Measurements from ENCODE around the gene GUK1.
"Not testable (repeated sequence)": the region's sequence is repeated elsewhere in the genome, so short reads cannot be mapped to it uniquely, and the experiment has no call there.

GUK1 gene

GRCh38 chr1:228168563-228169270 lies 28.6 kb downstream of the GUK1 start:
- H3K4me3 ChIP-seq (ENCODE audit: low read length in 2 of 2): no peak overlapping the region
- peaks cover 0 to 2% of the 10 kb centered on the region in 2 donors for H3K36me3 ChIP-seq (ENCODE audit: control insufficient read depth in 2 of 2, insufficient read depth in 2 of 2, low read length in 2 of 2)
- no peaks in the 10 kb centered on the region for H3K27me3 ChIP-seq (ENCODE audit: control insufficient read depth in 2 of 2, insufficient read depth in 2 of 2, low read length in 2 of 2)
- no peaks in the 10 kb centered on the region for H3K9me3 ChIP-seq (ENCODE audit: control insufficient read depth in 2 of 2, low read length in 2 of 2)
- no peak overlapping the region for H3K27ac ChIP-seq (ENCODE audit: low read depth in 2 of 2, low read length in 2 of 2)
- H3K9ac ChIP-seq (ENCODE audit: low read depth in 1 of 2, low read length in 2 of 2): no peak overlapping the region
- H3K4me1 ChIP-seq (ENCODE audit: control insufficient read depth in 2 of 2, insufficient read depth in 2 of 2, low read length in 2 of 2): peaks cover 8 to 12% of the 10 kb centered on the region in 2 donors

GRCh38 chr1:228169345-228169744 lies 29.3 kb downstream of the GUK1 start:
- Histone ChIP-seq H3K27ac (ENCODE audit: low read depth in 2 of 2, low read length in 2 of 2) (no peak overlapping the region), H3K9me3 (ENCODE audit: control insufficient read depth in 2 of 2, low read length in 2 of 2) (no peaks in the 10 kb centered on the region), H3K4me1 (ENCODE audit: control insufficient read depth in 2 of 2, insufficient read depth in 2 of 2, low read length in 2 of 2) (peaks cover 8 to 12% of the 10 kb centered on the region in 2 donors), H3K27me3 (ENCODE audit: control insufficient read depth in 2 of 2, insufficient read depth in 2 of 2, low read length in 2 of 2) (no peaks in the 10 kb centered on the region), H3K36me3 (ENCODE audit: control insufficient read depth in 2 of 2, insufficient read depth in 2 of 2, low read length in 2 of 2) (peaks cover 0 to 2% of the 10 kb centered on the region in 2 donors), H3K4me3 (ENCODE audit: low read length in 2 of 2) (no peak overlapping the region), H3K9ac (ENCODE audit: low read depth in 1 of 2, low read length in 2 of 2) (no peak overlapping the region)

- Histone ChIP-seq H3K9ac (ENCODE audit: low read depth in 1 of 2, low read length in 2 of 2) (no peak overlapping the region), H3K36me3 (ENCODE audit: control insufficient read depth in 2 of 2, insufficient read depth in 2 of 2, low read length in 2 of 2) (peaks cover 2 to 4% of the 10 kb centered on the region in 2 donors), H3K4me1 (ENCODE audit: control insufficient read depth in 2 of 2, insufficient read depth in 2 of 2, low read length in 2 of 2) (peaks cover 7 to 8% of the 10 kb centered on the region in 2 donors), H3K4me3 (ENCODE audit: low read length in 2 of 2) (no peak overlapping the region), H3K9me3 (ENCODE audit: control insufficient read depth in 2 of 2, low read length in 2 of 2) (no peaks in the 10 kb centered on the region), H3K27me3 (ENCODE audit: control insufficient read depth in 2 of 2, insufficient read depth in 2 of 2, low read length in 2 of 2) (no peaks in the 10 kb centered on the region), H3K27ac (ENCODE audit: low read depth in 2 of 2, low read length in 2 of 2) (no peak overlapping the region)
Measured at GRCh38 chr1:228170666-228171065, 30.6 kb downstream of the GUK1 start.

- no peaks in the 10 kb centered on the region for H3K9me3 ChIP-seq (ENCODE audit: control insufficient read depth in 2 of 2, low read length in 2 of 2)
- no peak overlapping the region for H3K4me3 ChIP-seq (ENCODE audit: low read length in 2 of 2)
- no peak overlapping the region for H3K27ac ChIP-seq (ENCODE audit: low read depth in 2 of 2, low read length in 2 of 2)
- H3K9ac ChIP-seq (ENCODE audit: low read depth in 1 of 2, low read length in 2 of 2): no peak overlapping the region
- H3K4me1 ChIP-seq (ENCODE audit: control insufficient read depth in 2 of 2, insufficient read depth in 2 of 2, low read length in 2 of 2): peaks cover 6% of the 10 kb centered on the region in 2 donors
- H3K27me3 ChIP-seq (ENCODE audit: control insufficient read depth in 2 of 2, insufficient read depth in 2 of 2, low read length in 2 of 2): no peaks in the 10 kb centered on the region
- peaks cover 2 to 4% of the 10 kb centered on the region in 2 donors for H3K36me3 ChIP-seq (ENCODE audit: control insufficient read depth in 2 of 2, insufficient read depth in 2 of 2, low read length in 2 of 2)
Measured at GRCh38 chr1:228171221-228171891, 31.3 kb downstream of the GUK1 start.

GRCh38 chr1:228172591-228173527 lies 32.8 kb downstream of the GUK1 start:
- Histone ChIP-seq H3K27me3 (ENCODE audit: control insufficient read depth in 2 of 2, insufficient read depth in 2 of 2, low read length in 2 of 2) (no peaks in the 10 kb centered on the region), H3K9me3 (ENCODE audit: control insufficient read depth in 2 of 2, low read length in 2 of 2) (no peaks in the 10 kb centered on the region), H3K4me1 (ENCODE audit: control insufficient read depth in 2 of 2, insufficient read depth in 2 of 2, low read length in 2 of 2) (no peaks in the 10 kb centered on the region), H3K4me3 (ENCODE audit: low read length in 2 of 2) (no peak overlapping the region), H3K9ac (ENCODE audit: low read depth in 1 of 2, low read length in 2 of 2) (no peak overlapping the region), H3K36me3 (ENCODE audit: control insufficient read depth in 2 of 2, insufficient read depth in 2 of 2, low read length in 2 of 2) (peaks cover 2 to 4% of the 10 kb centered on the region in 2 donors), H3K27ac (ENCODE audit: low read depth in 2 of 2, low read length in 2 of 2) (no peak overlapping the region)

- H3K4me1 ChIP-seq (ENCODE audit: control insufficient read depth in 2 of 2, insufficient read depth in 2 of 2, low read length in 2 of 2); H3K4me3 ChIP-seq (ENCODE audit: low read length in 2 of 2); H3K27ac ChIP-seq (ENCODE audit: low read depth in 2 of 2, low read length in 2 of 2); H3K27me3 ChIP-seq (ENCODE audit: control insufficient read depth in 2 of 2, insufficient read depth in 2 of 2, low read length in 2 of 2); H3K9me3 ChIP-seq (ENCODE audit: control insufficient read depth in 2 of 2, low read length in 2 of 2); H3K36me3 ChIP-seq (ENCODE audit: control insufficient read depth in 2 of 2, insufficient read depth in 2 of 2, low read length in 2 of 2); H3K9ac ChIP-seq (ENCODE audit: low read depth in 1 of 2, low read length in 2 of 2): not testable (repeated sequence)
Measured at GRCh38 chr1:228173528-228174481, 33.7 kb downstream of the GUK1 start.

GRCh38 chr1:228174482-228175315 lies 34.6 kb downstream of the GUK1 start:
- Histone ChIP-seq H3K27ac (ENCODE audit: low read depth in 2 of 2, low read length in 2 of 2) (no peak overlapping the region), H3K9me3 (ENCODE audit: control insufficient read depth in 2 of 2, low read length in 2 of 2) (no peaks in the 10 kb centered on the region), H3K36me3 (ENCODE audit: control insufficient read depth in 2 of 2, insufficient read depth in 2 of 2, low read length in 2 of 2) (peaks cover 0 to 4% of the 10 kb centered on the region in 2 donors), H3K27me3 (ENCODE audit: control insufficient read depth in 2 of 2, insufficient read depth in 2 of 2, low read length in 2 of 2) (no peaks in the 10 kb centered on the region), H3K9ac (ENCODE audit: low read depth in 1 of 2, low read length in 2 of 2) (no peak overlapping the region), H3K4me1 (ENCODE audit: control insufficient read depth in 2 of 2, insufficient read depth in 2 of 2, low read length in 2 of 2) (no peaks in the 10 kb centered on the region), H3K4me3 (ENCODE audit: low read length in 2 of 2) (no peak overlapping the region)

GRCh38 chr1:228175316-228176023 lies 35.4 kb downstream of the GUK1 start:
- Histone ChIP-seq H3K27me3 (ENCODE audit: control insufficient read depth in 2 of 2, insufficient read depth in 2 of 2, low read length in 2 of 2) (no peaks in the 10 kb centered on the region), H3K4me3 (ENCODE audit: low read length in 2 of 2) (no peak overlapping the region), H3K27ac (ENCODE audit: low read depth in 2 of 2, low read length in 2 of 2) (no peak overlapping the region), H3K9ac (ENCODE audit: low read depth in 1 of 2, low read length in 2 of 2) (no peak overlapping the region), H3K9me3 (ENCODE audit: control insufficient read depth in 2 of 2, low read length in 2 of 2) (no peaks in the 10 kb centered on the region), H3K36me3 (ENCODE audit: control insufficient read depth in 2 of 2, insufficient read depth in 2 of 2, low read length in 2 of 2) (peaks cover 0 to 4% of the 10 kb centered on the region in 2 donors), H3K4me1 (ENCODE audit: control insufficient read depth in 2 of 2, insufficient read depth in 2 of 2, low read length in 2 of 2) (no peaks in the 10 kb centered on the region)
